Heart right ventricle (tissue), 16 donors: ENCODE data around the gene HUNK. TPM values are rescaled to one million over a fixed set of nuclear protein-coding genes. Genes with fewer than 3 reads are reported as not detected.

Experiments used
- ATAC-seq, 8 donors: fragments of 200-7000 bp; cut with Tn5 transposase; one replicate each; pipeline ENCODE4 v1.9.1; 2020; ENCODE audit warnings: mild to moderate bottlenecking in 8 of 8, moderate library complexity in 8 of 8, moderate number of reproducible peaks in 1 of 8
- DNase-seq, 2 donors: peaks; one replicate each; pipeline ENCODE4 v3.0.0-alpha.2; 2020
- H3K27ac ChIP-seq, 10 donors: fragments of 200-600 bp; sonication (generic) in 2 of 10; one replicate each; pipeline versions ENCODE4 v1.5.0 to v1.8.0; 2020 to 2022; ENCODE audit warnings: mild to moderate bottlenecking in 3 of 10
- H3K27me3 ChIP-seq, 7 donors: fragments of 200-600 bp; one replicate each; pipeline ENCODE4 v1.8.0; 2021 to 2022; ENCODE audit warnings: mild to moderate bottlenecking in 2 of 7
- H3K36me3 ChIP-seq, 9 donors: fragments of 200-600 bp; sonication (generic) in 1 of 9; one replicate each; pipeline versions ENCODE4 v1.5.0 to v1.8.0; 2020 to 2022; ENCODE audit warnings: mild to moderate bottlenecking in 2 of 9
- H3K4me1 ChIP-seq, 9 donors: fragments of 200-600 bp; sonication (generic) in 1 of 9; one replicate each; pipeline versions ENCODE4 v1.5.0 to v1.8.0; 2020 to 2022; ENCODE audit warnings: mild to moderate bottlenecking in 4 of 9
- H3K4me3 ChIP-seq, 10 donors: fragments of 200-600 bp; sonication (generic) in 2 of 10; one replicate each; pipeline versions ENCODE4 v1.5.0 to v1.8.0; 2020 to 2022; ENCODE audit warnings: mild to moderate bottlenecking in 7 of 10, moderate library complexity in 2 of 10
- H3K9me3 ChIP-seq, 11 donors: fragments of 200-600 bp in 10 of 11; sonication (generic) in 2 of 11; one replicate each; pipeline versions ENCODE4 v1.5.0 to v1.8.0; 2013 to 2022; ENCODE audit warnings: mild to moderate bottlenecking in 2 of 11, control low read depth in 1 of 11, moderate library complexity in 1 of 11
- WGBS, 2 donors: extraction: QIAGEN DNeasy Blood & Tissue Kit; methylation state at CpG; one replicate each; pipeline ENCODE4 v1.1.7; 2013; ENCODE audit warnings: inconsistent platforms in 1 of 2; 5-methylcytosine and 5-hydroxymethylcytosine counted together
- intact Hi-C, 10 donors: fragments of 100-400 bp; cut with DNase I; formaldehyde crosslinking; loops; one replicate each; pipeline versions ENCODE4 v1.11.1 to v1.14.2; 2022
- polyA plus RNA-seq, 2 donors: library from polyadenylated mRNA; stranded (reverse); fragments of 200-250 nt; gene quantifications; one replicate each; pipeline ENCODE4 v1.2.3, GENCODE V29; 2013
- total RNA-seq, 10 donors: library from RNA; stranded (reverse); fragmentation: NEBNext Ultra II Directional in 3 of 10; extraction: Animal tissue kit (Norgen Biotek cat#: 25700) in 3 of 10; gene quantifications; one replicate each; pipeline versions ENCODE4 v1.2.1 to v1.2.4, GENCODE V29; 2021 to 2023
- TF ChIP-seq, protein P1 (sequence below), 9 donors: fragments of 200-600 bp; sonication (generic) in 2 of 9; IDR thresholded peaks; one replicate each; pipeline versions ENCODE4 v1.5.0 to v1.8.0; 2021 to 2022; ENCODE audit warnings: antibody characterized with exemption in 9 of 9, mild to moderate bottlenecking in 5 of 9, moderate library complexity in 1 of 9
- donor health status: Arrhythmogenic right ventricular cardiomyopathy.
- donor health status: ischemic (EF 13 %, LVEDD 7.1; RV severe dilation, severe dysfunction).
- donor health status: healthy with polysubstance abuse.
- donor health status: DM: no; HTN: yes; CAD: no.
- donor health status: DM: no; HTN: no; CAD: no.
- donor health status: ischemic (EF 25% LVEDD 6.9; RV normal size, moderate dysfunction).
- donor health status: ischemic (EF 25% LVEDD 5.7; RV mildly dilated, moderate dysfunction).
- donor health status: healthy.
- donor health status: DM: yes; HTN: yes; CAD: no.
- donor health status: Ischemic cardiomyopathy.
- donor health status: ischemic (EF 35%, LVEDD 5.7; RV mildly dilated, moderate dysfunction).
- donor health status: nonischemic (EF 11% LVEDD 7.7; RV severe dilation, severe dysfunction).
- donor health status: DM: yes; HTN: yes; CAD: no.
- donor health status: PGD.
- donor health status: ischemic (EF 29% LVEDD 5.4; RV normal size, mild dysfunction).
- donor health status: nonischemic (EF 23%, LVEDD 6.1; RV moderate dilation, normal function).

Gene HUNK
- total and polyA plus RNA-seq, 12 donors, result 0.04 to 0.81 (median 0.10) TPM; not detected in 2

DNA sequence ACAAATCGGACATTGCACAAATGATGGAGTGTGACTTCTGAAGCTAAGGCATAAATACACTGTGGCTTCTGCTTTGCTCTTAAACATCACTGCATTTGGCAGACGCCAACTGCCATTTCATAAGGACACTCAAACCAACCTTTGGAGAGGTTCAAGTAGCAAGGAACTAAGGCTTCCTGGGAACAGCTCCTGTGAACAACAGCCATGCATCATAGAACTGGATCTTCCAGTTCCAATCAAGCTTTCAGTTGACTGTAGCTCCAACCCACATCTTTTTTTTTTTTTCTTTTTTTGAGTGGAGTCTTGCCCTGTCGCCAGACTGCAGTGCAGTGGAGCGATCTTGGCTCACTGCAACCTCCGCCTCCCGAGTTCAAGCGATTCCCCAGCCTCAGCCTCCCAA is 10.7 kb upstream of the HUNK start:
- ATAC-seq (no peak), DNase-seq (no peak)
- Histone ChIP-seq H3K27me3 (peaks cover 0 to 10% (median 0%) of the 10 kb centered on the region in 7 donors), H3K4me1 (peaks cover 0 to 9% (median 2%) of the 10 kb centered on the region in 9 donors), H3K9me3 (no peaks in the 10 kb centered on the region), H3K36me3 (no peaks in the 10 kb centered on the region), H3K27ac (no peak overlapping the region), H3K4me3 (no peak overlapping the region)
- intact Hi-C loops, result loop anchor here in 2 of 10 donors (2.0 to 10.0 kb wide), 2 partner anchors 323 to 395 kb away; no protein-coding TSS in a partner anchor
- 84 to 85% methylated on average over 7 of the region's 7 CpGs for WGBS, 2 donors
- TF ChIP-seq, protein P1, sequence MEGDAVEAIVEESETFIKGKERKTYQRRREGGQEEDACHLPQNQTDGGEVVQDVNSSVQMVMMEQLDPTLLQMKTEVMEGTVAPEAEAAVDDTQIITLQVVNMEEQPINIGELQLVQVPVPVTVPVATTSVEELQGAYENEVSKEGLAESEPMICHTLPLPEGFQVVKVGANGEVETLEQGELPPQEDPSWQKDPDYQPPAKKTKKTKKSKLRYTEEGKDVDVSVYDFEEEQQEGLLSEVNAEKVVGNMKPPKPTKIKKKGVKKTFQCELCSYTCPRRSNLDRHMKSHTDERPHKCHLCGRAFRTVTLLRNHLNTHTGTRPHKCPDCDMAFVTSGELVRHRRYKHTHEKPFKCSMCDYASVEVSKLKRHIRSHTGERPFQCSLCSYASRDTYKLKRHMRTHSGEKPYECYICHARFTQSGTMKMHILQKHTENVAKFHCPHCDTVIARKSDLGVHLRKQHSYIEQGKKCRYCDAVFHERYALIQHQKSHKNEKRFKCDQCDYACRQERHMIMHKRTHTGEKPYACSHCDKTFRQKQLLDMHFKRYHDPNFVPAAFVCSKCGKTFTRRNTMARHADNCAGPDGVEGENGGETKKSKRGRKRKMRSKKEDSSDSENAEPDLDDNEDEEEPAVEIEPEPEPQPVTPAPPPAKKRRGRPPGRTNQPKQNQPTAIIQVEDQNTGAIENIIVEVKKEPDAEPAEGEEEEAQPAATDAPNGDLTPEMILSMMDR (IDR thresholded peaks at IDR 0.05), result no peak

DNA sequence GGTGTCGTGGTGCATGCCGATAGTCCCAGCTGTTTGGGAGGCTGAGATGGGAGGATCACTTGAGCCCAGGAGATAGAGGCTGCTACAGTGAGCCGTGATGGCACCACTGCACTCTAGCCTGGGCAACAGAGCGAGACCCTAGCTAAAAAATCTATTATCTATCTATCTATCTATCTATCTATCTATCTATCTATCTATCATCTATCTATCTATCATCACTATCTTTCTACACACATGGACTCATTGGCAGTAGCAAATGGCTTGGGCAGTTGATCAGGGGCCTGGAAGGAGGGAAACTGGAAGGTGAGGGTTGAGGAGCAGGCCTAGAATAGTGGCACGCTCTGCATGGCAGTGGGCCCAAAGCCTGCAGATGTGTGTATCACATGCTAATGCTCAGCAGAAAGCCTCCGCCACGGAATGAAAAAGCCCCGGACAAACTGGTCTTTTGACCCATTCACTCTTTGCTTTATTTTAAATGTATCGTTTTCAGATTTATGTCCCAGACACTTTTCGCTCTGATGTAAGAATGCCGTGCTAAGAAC is 7.3 kb upstream of the HUNK start:
- TF ChIP-seq, protein P1 (IDR thresholded peaks at IDR 0.05), result no peak
- intact Hi-C loops, result loop anchor here in 6 of 10 donors (2.0 to 10.0 kb wide), 4 partner anchors 78 to 393 kb away; no protein-coding TSS in a partner anchor
- H3K4me3 ChIP-seq, result no peak overlapping the region
- no peaks in the 10 kb centered on the region for H3K9me3 ChIP-seq
- DNase-seq, result peak in 1 of 2 donors; percentile 16
- no peak overlapping the region for H3K27ac ChIP-seq
- H3K4me1 ChIP-seq, result peaks cover 0 to 9% (median 2%) of the 10 kb centered on the region in 9 donors
- H3K36me3 ChIP-seq, result no peaks in the 10 kb centered on the region
- ATAC-seq, result peak in 4 of 8 donors; percentile 35 to 49 (median 44)
- 73 to 75% methylated on average over 11 of the region's 11 CpGs for WGBS, 2 donors
- peaks cover 0 to 16% (median 9%) of the 10 kb centered on the region in 7 donors for H3K27me3 ChIP-seq

DNA sequence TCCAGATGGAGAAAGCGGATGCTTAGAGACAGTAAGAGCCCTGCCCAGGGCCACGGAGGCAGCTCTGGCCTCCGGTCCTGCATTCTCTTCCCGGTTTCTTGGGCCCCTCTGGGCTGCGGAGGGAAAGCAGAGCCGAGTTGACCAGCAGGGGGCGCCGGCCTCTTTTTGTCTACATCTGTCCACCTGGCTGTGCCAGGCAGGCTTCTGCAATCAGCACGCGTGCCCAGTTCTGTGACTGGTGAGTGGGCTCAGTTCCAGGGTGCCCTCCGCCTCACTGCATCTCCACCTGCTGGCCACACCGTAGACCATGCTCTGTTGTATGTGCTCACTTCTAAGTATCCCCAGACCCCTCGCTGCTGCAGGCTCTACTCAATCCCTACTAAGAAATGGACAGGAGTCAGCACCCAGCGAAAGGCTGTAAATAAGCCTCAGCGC is 6.7 kb upstream of the HUNK start:
- 15 to 19% methylated on average over 15 of the region's 15 CpGs for WGBS, 2 donors
- peaks cover 0 to 9% (median 2%) of the 10 kb centered on the region in 9 donors for H3K4me1 ChIP-seq
- ATAC-seq, result peak; percentile 93 to 97 (median 96)
- H3K27ac ChIP-seq, result no peak overlapping the region
- no peak overlapping the region for H3K4me3 ChIP-seq
- DNase-seq, result peak; percentile 83 to 88
- H3K36me3 ChIP-seq, result no peaks in the 10 kb centered on the region
- H3K9me3 ChIP-seq, result no peaks in the 10 kb centered on the region
- intact Hi-C loops, result loop anchor here in 8 of 10 donors (1.0 to 10.0 kb wide), 6 partner anchors 79 to 393 kb away; no protein-coding TSS in a partner anchor
- TF ChIP-seq, protein P1 (IDR thresholded peaks at IDR 0.05), result peak; percentile 72 to 95 (median 92)
- peaks cover 0 to 19% (median 9%) of the 10 kb centered on the region in 7 donors for H3K27me3 ChIP-seq

DNA sequence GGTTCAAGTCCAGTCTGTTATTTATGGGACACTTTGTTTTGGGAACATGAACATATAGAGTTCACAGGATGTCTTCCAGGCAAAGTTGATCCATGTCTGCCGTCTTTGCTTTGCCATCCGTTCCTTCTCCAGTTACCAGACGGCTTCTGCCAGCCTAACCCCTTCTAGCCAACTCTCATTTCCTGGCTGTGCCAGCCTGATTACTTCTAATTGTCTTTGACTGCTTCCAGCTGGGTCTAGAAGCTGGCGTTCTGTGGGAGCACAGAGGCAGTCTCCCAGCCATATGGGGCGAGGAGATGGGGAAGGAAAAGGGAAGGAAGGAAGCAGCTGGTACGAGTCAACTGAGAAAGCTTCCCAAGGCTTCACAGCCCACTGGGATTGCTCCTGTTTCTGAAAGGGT is 3.1 kb upstream of the HUNK start:
- Histone ChIP-seq H3K27me3 (peaks cover 0 to 55% (median 38%) of the 10 kb centered on the region in 7 donors), H3K4me3 (no peak overlapping the region), H3K9me3 (no peaks in the 10 kb centered on the region), H3K4me1 (peaks cover 4 to 24% (median 15%) of the 10 kb centered on the region in 9 donors), H3K36me3 (no peaks in the 10 kb centered on the region), H3K27ac (no peak overlapping the region)
- intact Hi-C loops, result loop anchor here in 7 of 10 donors (1.0 to 10.0 kb wide), 5 partner anchors 82 to 388 kb away; no protein-coding TSS in a partner anchor
- TF ChIP-seq, protein P1 (IDR thresholded peaks at IDR 0.05), result no peak
- no peak for DNase-seq
- WGBS, 2 donors, result 67 to 77% methylated on average over 6 of the region's 6 CpGs
- ATAC-seq, result no peak
